K562 (cell line): Measurements from ENCODE around the gene MBOAT7. TPM values are rescaled to one million over a fixed set of nuclear protein-coding genes. Genes with fewer than 3 reads are reported as not detected.

Experiments used
- CBX1 ChIP-seq: sonication (generic); IDR thresholded peaks from 2 replicates; pipeline ENCODE4 v1.6.1; 2016; ENCODE audit warnings: antibody characterized with exemption, low read depth, mild to moderate bottlenecking
- CHD4 ChIP-seq: fragments of 200-600 bp; sonication (generic); IDR thresholded peaks from 3 replicates; pipeline ENCODE4 v1.6.1; 2012; ENCODE audit warnings: low read depth, mild to moderate bottlenecking, mixed read lengths, low read length, inconsistent platforms; ENCODE audit not compliant: insufficient read depth, insufficient replicate concordance, poor library complexity, severe bottlenecking
- DACH1 ChIP-seq: fragments of 450-650 bp; IDR thresholded peaks from 2 replicates; pipeline ENCODE4 v1.6.1; 2018; ENCODE audit not compliant: partially characterized antibody
- E2F4 ChIP-seq: sonication (generic); formaldehyde crosslinking; IDR thresholded peaks from 2 replicates; pipeline ENCODE4 v1.8.0; 2022; ENCODE audit warnings: mild to moderate bottlenecking, low read depth, missing genetic modification reagents
- GTF2E2 ChIP-seq: fragments of 200-800 bp; sonication (Bioruptor generic); IDR thresholded peaks from 2 replicates; pipeline ENCODE4 v1.6.1; 2016; ENCODE audit warnings: missing genetic modification characterization, missing compliant biosample characterization
- GTF2F1 ChIP-seq: IDR thresholded peaks from 2 replicates; pipeline ENCODE4 v1.6.1; 2011; ENCODE audit warnings: low read depth, low read length, improper control_type of control experiment
- HDAC2 ChIP-seq: fragments of 450-650 bp; IDR thresholded peaks from 2 replicates; pipeline ENCODE4 v1.6.1; 2016; ENCODE audit warnings: mild to moderate bottlenecking
- KLF1 ChIP-seq: fragments of 450-650 bp; IDR thresholded peaks from 2 replicates; pipeline ENCODE4 v1.6.1; 2016; ENCODE audit warnings: missing genetic modification characterization, missing compliant biosample characterization
- POLR3A ChIP-seq: IDR thresholded peaks from 2 replicates; pipeline ENCODE4 v1.6.1; 2011; ENCODE audit warnings: borderline replicate concordance, mild to moderate bottlenecking, moderate library complexity; ENCODE audit not compliant: insufficient read length, insufficient read depth; ENCODE audit errors: extremely low read depth
- RBBP5 ChIP-seq: fragments of 200-600 bp; sonication (generic); IDR thresholded peaks from 2 replicates; pipeline ENCODE4 v1.6.1; 2012; ENCODE audit warnings: borderline replicate concordance, mild to moderate bottlenecking, low read length, control low read depth, inconsistent platforms; ENCODE audit not compliant: insufficient read depth, poor library complexity, severe bottlenecking
- RNF219 ChIP-seq: fragments of 250-450 bp; sonication (Bioruptor Pico); IDR thresholded peaks from 2 replicates; pipeline ENCODE4 v1.5.0; 2022; ENCODE audit warnings: mild to moderate bottlenecking
- TAL1 ChIP-seq: fragments of 450-650 bp; IDR thresholded peaks from 2 replicates; pipeline ENCODE4 v1.6.1; 2016; ENCODE audit warnings: mild to moderate bottlenecking
- TEAD2 ChIP-seq: fragments of 450-650 bp; IDR thresholded peaks from 2 replicates; pipeline ENCODE4 v1.6.1; 2016; ENCODE audit warnings: missing genetic modification characterization, control low read depth, missing compliant biosample characterization
- USF2 ChIP-seq: sonication (generic); formaldehyde crosslinking; IDR thresholded peaks from 2 replicates; pipeline ENCODE4 v1.5.0; 2020; ENCODE audit warnings: missing genetic modification reagents
- ZC3H8 ChIP-seq: fragments of 450-650 bp; IDR thresholded peaks from 2 replicates; pipeline ENCODE4 v1.6.1; 2017
- ZFPM2 ChIP-seq: fragments of 250-450 bp; sonication (Bioruptor Pico); IDR thresholded peaks from 2 replicates; pipeline ENCODE4 v1.5.1; 2022; ENCODE audit warnings: mild to moderate bottlenecking
- ZNF239 ChIP-seq: fragments of 250-450 bp; sonication (Bioruptor Pico); IDR thresholded peaks from 2 replicates; pipeline ENCODE4 v1.4.0; 2020; ENCODE audit warnings: mild to moderate bottlenecking
- polyA plus RNA-seq, 8 experiments: library from polyadenylated mRNA; depleted of rRNA in 4 of 8; stranded (reverse) in 5 of 8; unstranded in 3 of 8; fragments of >200 nt; fragmentation: Nextera tagmentation in 2 of 8; fragmentation: Illumina TruSeq in 1 of 8; extraction: Ambion mirVana in 2 of 8; extraction: Trizol in 1 of 8; gene quantifications; 2 replicates each; pipeline versions ENCODE4 v1.2.1 to v1.2.3, GENCODE V29; 2011 to 2014; ENCODE audit warnings: inconsistent platforms in 1 of 8, missing spikeins in 1 of 8
- total RNA-seq, 7 experiments: library from RNA; depleted of rRNA in 6 of 7; stranded (reverse); fragments of >200 nt in 6 of 7; fragmentation: Illumina TruSeq in 2 of 7; extraction: Trizol in 2 of 7; gene quantifications; 2 replicates each; pipeline versions ENCODE4 v1.2.1 to v1.2.3, GENCODE V29; 2011 to 2021; ENCODE audit warnings: low replicate concordance in 1 of 7
- TF ChIP-seq, protein P1 (sequence below), 2 experiments: fragments of 450-650 bp in 1 of 2; sonication (generic) in 1 of 2; formaldehyde crosslinking in 1 of 2; IDR thresholded peaks in 1 of 2; conservative IDR thresholded peaks in 1 of 2; 2 replicates each; pipeline versions ENCODE4 v1.6.1 to v1.8.1; 2016 to 2023; ENCODE audit warnings: mild to moderate bottlenecking in 2 of 2, moderate library complexity in 2 of 2, inconsistent platforms in 1 of 2, missing genetic modification reagents in 1 of 2
- TF ChIP-seq, protein P2 (sequence below): fragments of 250-450 bp; sonication (Bioruptor Pico); IDR thresholded peaks from 2 replicates; pipeline ENCODE4 v1.6.1; 2021; ENCODE audit warnings: mild to moderate bottlenecking
- TF ChIP-seq, protein P3 (sequence below): sonication (generic); formaldehyde crosslinking; IDR thresholded peaks from 2 replicates; pipeline ENCODE4 v1.8.0; 2023; ENCODE audit warnings: mild to moderate bottlenecking, missing genetic modification reagents

Gene MBOAT7
- total and polyA plus RNA-seq, 9 of the 15 experiments (the other 6 are each of a cell fraction or from before 2014, with no cell fraction given) = 1.4 to 153 (median 56.1) TPM

DNA sequence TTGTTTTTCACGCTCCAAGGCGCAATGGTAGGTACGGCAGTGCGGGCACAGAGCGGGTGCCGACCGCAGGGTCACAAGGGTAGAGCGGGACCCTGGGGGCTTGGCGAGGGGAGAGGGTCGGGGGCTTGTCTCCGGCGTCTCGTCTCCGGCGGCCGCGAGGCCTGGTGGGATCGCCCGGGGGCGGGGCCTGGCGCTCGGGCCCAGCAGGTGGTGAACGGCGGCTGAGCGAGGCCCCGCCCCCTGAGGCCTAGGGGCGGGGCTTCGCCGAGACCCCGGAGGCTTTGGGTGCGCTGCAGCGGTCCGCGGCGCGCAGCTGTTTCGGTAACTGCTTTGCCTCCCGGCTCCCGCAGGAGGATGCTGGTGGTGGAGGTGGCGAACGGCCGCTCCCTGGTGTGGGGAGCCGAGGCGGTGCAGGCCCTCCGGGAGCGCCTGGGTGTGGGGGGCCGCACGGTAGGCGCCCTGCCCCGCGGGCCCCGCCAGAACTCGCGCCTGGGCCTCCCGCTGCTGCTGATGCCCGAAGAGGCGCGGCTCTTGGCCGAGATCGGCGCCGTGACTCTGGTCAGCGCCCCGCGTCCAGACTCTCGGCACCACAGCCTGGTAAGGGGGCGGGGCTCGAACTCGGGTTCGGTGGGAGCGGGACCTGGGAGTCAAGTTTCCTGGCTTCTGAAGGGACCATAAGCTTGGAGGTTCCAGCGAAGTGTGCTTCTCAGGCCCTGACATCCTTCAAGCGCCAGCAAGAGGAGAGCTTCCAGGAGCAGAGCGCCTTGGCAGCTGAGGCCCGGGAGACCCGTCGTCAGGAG lies 1.8 kb upstream of the MBOAT7 start, which contains the start of gene TSEN34 (continued):
- TF ChIP-seq CHD4 (no peak), RBBP5 (peak; percentile 71), RNF219 (no peak), TEAD2 (tag) (no peak), GTF2F1 (no peak), DACH1 (no peak), GTF2E2 (tag) (no peak), ZFPM2 (CRISPR knock-in tag) (no peak), ZNF239 (CRISPR knock-in tag) (no peak), HDAC2 (0 out of 2 replicates have a peak, but pooled peaks have one; percentile 18), E2F4 (CRISPR knock-in tag) (no peak), USF2 (CRISPR knock-in tag) (no peak), POLR3A (no peak), KLF1 (tag) (no peak), CBX1 (0 out of 2 replicates have a peak, but pooled peaks have one; percentile 16), TAL1 (no peak), ZC3H8 (no peak)
- TF ChIP-seq, protein P1, sequence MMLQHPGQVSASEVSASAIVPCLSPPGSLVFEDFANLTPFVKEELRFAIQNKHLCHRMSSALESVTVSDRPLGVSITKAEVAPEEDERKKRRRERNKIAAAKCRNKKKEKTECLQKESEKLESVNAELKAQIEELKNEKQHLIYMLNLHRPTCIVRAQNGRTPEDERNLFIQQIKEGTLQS (IDR thresholded peaks at IDR 0.05) = no peak
- TF ChIP-seq, protein P1 (CRISPR knock-in tag; conservative IDR thresholded peaks at IDR 0.05) = no peak
- TF ChIP-seq, protein P2, sequence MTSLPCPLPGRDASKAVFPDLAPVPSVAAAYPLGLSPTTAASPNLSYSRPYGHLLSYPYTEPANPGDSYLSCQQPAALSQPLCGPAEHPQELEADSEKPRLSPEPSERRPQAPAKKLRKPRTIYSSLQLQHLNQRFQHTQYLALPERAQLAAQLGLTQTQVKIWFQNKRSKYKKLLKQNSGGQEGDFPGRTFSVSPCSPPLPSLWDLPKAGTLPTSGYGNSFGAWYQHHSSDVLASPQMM (CRISPR knock-in tag) = no peak
- TF ChIP-seq, protein P3, sequence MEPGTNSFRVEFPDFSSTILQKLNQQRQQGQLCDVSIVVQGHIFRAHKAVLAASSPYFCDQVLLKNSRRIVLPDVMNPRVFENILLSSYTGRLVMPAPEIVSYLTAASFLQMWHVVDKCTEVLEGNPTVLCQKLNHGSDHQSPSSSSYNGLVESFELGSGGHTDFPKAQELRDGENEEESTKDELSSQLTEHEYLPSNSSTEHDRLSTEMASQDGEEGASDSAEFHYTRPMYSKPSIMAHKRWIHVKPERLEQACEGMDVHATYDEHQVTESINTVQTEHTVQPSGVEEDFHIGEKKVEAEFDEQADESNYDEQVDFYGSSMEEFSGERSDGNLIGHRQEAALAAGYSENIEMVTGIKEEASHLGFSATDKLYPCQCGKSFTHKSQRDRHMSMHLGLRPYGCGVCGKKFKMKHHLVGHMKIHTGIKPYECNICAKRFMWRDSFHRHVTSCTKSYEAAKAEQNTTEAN = no peak
